Activated T-helper 2 cell treated with anti-CD3 and anti-CD28 coated beads, Interferon-gamma antibody, Interleukin-2, Interleukin-4, amounts not matched to agents 10 μg/mL and 5 μg/mL and 100 μg/mL, durations not matched to agents 14 hours and 24 hours and 36 hours (primary cell): ENCODE data around the gene SLC22A23. TPM values are rescaled to one million over a fixed set of nuclear protein-coding genes. Genes with fewer than 3 reads are reported as not detected.

ENCODE experiments used
- DNase-seq: peaks from one replicate; pipeline ENCODE4 v3.0.0; 2021; ENCODE audit warnings: low spot score
- H3K27ac Mint-ChIP-seq: one replicate; pipeline ENCODE4 v1.8.0; 2021; ENCODE audit warnings: mixed read lengths
- H3K27me3 Mint-ChIP-seq: one replicate; pipeline ENCODE4 v1.8.0; 2021; ENCODE audit warnings: low read depth, mixed read lengths
- H3K36me3 Mint-ChIP-seq: one replicate; pipeline ENCODE4 v1.8.0; 2021; ENCODE audit warnings: low read depth, mixed read lengths
- H3K4me1 Mint-ChIP-seq: one replicate; pipeline ENCODE4 v1.8.0; 2021; ENCODE audit warnings: low read depth, mixed read lengths
- H3K4me3 Mint-ChIP-seq: one replicate; pipeline ENCODE4 v1.8.0; 2021; ENCODE audit warnings: low read depth, mild to moderate bottlenecking, moderate library complexity, mixed read lengths
- H3K9me3 Mint-ChIP-seq: one replicate; pipeline ENCODE4 v1.8.0; 2021; ENCODE audit warnings: mixed read lengths
- intact Hi-C: fragments of 100-400 bp; cut with micrococcal nuclease; formaldehyde crosslinking; loops from one replicate; pipeline ENCODE4 v1.15.1; 2023
- total RNA-seq: library from RNA; stranded (reverse); gene quantifications from 2 replicates; pipeline ENCODE4 v1.2.3, GENCODE V29; 2022

Gene SLC22A23
- total RNA-seq, 1 donor from 2014 or later = 0.07 TPM

DNA sequence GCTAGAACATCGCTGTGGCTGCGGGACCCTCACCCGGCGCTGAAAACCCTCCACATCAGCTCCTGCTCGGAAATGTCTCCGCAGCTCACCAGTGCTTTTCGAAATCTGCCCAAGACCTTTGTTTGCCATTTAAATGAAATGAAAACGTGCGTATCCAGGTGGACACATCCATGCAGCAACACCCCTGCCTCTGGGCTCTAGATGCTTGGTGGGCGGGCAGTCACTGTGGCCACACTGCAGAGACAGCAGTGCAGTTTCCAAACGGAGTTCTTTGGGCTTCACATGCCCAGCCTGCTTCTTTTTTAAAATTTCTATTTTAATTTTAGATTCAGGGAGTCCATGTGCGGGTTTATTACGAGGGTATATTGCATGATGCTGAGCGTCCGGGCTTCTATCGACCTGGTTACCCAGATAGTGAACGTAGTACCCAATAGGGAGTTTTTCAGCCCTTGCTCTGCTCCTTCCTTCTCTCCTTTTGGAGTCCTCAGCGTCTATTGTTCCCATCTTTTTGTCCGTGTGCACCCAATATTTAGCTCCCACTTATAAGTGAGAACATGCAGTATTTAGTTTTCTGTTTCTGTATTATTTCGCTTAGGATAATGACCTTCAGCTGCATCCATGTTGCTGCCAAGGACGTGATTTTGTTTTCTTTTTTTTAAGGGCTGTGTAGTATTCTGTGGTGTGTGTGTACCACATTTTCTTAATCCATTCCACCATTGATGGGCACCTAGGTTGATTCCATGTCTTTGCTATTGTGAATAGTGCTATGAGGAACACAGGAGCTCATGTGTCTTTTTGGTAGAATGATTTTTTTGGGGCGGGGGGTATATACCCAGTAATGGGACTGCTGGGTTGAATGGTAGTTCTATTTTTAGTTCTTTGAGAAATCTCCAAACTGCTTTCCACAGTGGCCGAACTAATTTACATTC is 224.6 kb downstream of the SLC22A23 start:
- H3K4me3 Mint-ChIP-seq = no peak overlapping the region
- H3K36me3 Mint-ChIP-seq = peaks cover 3% of the 10 kb centered on the region
- intact Hi-C loops = loop anchor here (10.0 kb wide), 1 partner anchor 1837 kb away; no protein-coding TSS in a partner anchor

DNA sequence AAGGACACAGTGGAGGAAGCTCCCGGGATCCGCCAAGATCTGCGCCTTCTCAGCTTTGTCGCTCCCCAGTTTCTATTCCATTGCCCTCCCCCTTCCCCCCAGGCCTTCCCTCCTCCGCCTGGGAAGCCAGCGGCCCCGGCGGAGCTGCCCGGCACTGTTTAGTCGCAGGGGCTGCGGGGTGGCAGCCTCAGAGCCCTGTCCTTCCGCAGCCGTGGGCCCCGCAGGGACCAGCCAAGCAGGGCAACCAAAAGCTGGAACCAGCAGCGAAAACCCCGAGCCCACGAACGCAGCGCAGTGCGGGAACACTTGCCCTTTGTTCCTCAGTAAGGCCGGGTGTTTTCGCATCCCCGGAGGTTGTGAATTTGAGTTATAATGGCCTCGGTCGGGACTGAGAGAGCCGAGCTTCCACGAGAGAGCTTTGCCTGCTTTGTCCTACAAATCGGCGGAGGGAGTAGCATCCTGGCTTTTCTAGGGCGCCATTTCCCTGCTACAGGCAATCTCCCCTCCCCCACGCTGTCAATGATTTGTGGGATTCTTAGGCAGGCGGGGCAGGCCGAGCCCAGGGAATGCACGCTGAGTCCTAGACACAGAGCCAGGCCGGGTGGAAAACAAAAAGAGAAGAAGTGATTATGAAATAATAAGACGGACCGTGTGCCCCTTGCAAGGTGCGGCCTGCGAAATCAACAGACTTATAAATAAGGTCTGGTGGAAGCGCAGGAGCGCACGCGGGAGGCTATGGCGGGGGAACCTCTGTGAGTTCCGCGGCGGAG is 225.4 kb downstream of the SLC22A23 start:
- DNase-seq = no peak
- H3K4me1 Mint-ChIP-seq = peaks cover 28% of the 10 kb centered on the region
- H3K9me3 Mint-ChIP-seq = no peaks in the 10 kb centered on the region
- H3K36me3 Mint-ChIP-seq = peaks cover 3% of the 10 kb centered on the region
- peaks cover 81% of the 10 kb centered on the region for H3K27me3 Mint-ChIP-seq
- H3K4me3 Mint-ChIP-seq = no peak overlapping the region
- no peak overlapping the region for H3K27ac Mint-ChIP-seq
- intact Hi-C loops = loop anchor here (2.0 to 10.0 kb wide), 2 partner anchors 225 to 1837 kb away; partner anchors contain the start of gene SLC22A23

More for the DNA sequence above, 224.6 kb downstream of the SLC22A23 start:
- Mint-ChIP-seq H3K9me3 (no peaks in the 10 kb centered on the region), H3K27ac (no peak overlapping the region), H3K27me3 (peaks cover 82% of the 10 kb centered on the region), H3K4me1 (peaks cover 24% of the 10 kb centered on the region)
- no peak for DNase-seq

DNA sequence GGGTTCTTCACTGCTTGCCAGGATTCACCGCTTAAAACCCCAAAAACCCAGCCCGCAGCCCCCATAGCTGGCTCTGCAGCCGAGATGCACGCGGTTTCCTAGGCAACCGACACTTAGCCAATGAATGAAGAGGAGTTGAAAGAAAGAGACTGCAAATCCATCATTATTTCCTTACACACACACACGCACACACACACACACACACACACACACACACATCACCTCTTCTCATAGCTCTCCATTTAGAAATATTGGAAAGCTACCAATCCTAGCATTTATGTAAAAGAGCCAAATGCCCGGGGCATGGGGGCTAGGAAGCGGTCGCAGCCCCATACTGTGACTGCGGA is 226.0 kb downstream of the SLC22A23 start:
- H3K4me1 Mint-ChIP-seq = peaks cover 29% of the 10 kb centered on the region
- no peak overlapping the region for H3K4me3 Mint-ChIP-seq
- peaks cover 3% of the 10 kb centered on the region for H3K36me3 Mint-ChIP-seq
- no peak overlapping the region for H3K27ac Mint-ChIP-seq
- peaks cover 83% of the 10 kb centered on the region for H3K27me3 Mint-ChIP-seq
- no peaks in the 10 kb centered on the region for H3K9me3 Mint-ChIP-seq
- intact Hi-C loops = loop anchor here (2.0 to 10.0 kb wide), 2 partner anchors 226 to 1836 kb away; partner anchors contain the start of gene SLC22A23
- DNase-seq = no peak

DNA sequence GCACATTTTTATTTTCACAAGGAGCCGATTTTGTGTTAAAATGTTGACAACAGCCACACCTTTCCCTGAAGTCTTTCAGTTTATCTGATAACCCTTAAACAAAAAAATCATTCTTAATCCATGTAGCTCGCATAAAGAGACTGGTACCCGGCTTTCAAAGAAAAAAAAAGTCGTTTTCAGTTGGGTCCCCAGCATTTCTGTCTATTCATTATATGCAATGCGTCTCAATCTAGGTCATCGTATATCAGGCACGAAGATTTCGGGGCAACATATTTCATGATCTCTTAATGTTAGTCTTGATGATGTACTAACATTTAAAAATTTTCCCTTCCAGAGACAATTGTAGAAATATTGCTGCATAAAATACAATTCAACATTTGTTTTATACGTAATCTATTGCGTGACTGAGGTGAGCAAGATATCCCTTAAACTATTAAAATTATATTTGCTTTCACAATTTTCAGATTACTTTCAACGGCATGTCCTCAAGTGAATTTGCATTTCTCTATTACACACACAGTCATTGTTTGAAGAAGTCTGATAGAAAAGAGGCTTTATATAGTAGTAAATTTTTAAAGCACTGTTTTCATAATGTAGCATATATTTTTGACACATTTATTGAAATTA is 226.5 kb downstream of the SLC22A23 start:
- intact Hi-C loops = loop anchor here (2.0 to 10.0 kb wide), 2 partner anchors 226 to 1836 kb away; partner anchors contain the start of gene SLC22A23
- H3K4me3 Mint-ChIP-seq = no peak overlapping the region
- DNase-seq = no peak
- H3K4me1 Mint-ChIP-seq = peaks cover 29% of the 10 kb centered on the region
- peaks cover 82% of the 10 kb centered on the region for H3K27me3 Mint-ChIP-seq
- H3K9me3 Mint-ChIP-seq = no peaks in the 10 kb centered on the region
- no peak overlapping the region for H3K27ac Mint-ChIP-seq
- peaks cover 3% of the 10 kb centered on the region for H3K36me3 Mint-ChIP-seq

DNA sequence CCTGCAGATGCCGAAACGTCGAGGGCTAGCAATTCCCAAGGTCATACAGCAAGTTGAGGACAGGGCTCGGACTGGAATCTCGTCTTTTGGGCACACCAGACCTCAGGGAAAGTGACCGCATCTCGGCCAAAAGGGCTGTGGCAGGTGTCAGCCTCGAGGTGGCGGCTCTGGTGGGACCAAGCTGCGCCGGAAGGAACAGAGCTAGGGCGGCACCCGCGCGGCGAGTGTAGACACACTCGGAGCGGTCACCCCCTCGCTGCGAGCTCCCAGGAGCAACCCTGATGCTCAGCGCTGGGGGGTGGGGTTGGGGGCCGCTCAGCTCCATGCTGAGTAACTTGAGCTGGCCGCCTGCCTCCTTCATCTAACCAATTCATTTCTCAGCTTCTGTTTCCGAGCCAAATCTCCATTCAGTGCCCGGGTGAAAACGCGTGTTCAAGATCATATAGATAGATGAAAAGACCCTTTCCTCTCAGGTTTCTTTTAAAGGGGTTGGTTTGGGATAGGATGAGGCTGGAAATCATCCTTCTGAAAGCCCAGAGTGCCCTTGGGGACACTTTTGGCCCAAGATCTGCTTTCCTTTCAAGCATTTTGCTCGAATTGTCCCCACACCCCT is 227.2 kb downstream of the SLC22A23 start:
- peaks cover 29% of the 10 kb centered on the region for H3K4me1 Mint-ChIP-seq
- no peak overlapping the region for H3K27ac Mint-ChIP-seq
- H3K9me3 Mint-ChIP-seq = no peaks in the 10 kb centered on the region
- H3K27me3 Mint-ChIP-seq = peaks cover 78% of the 10 kb centered on the region
- peaks cover 3% of the 10 kb centered on the region for H3K36me3 Mint-ChIP-seq
- no peak for DNase-seq
- H3K4me3 Mint-ChIP-seq = peak overlapping the region; percentile 30
- intact Hi-C loops = loop anchor here (2.0 to 10.0 kb wide), 3 partner anchors 69 to 1835 kb away; partner anchors contain the start of gene SLC22A23

DNA sequence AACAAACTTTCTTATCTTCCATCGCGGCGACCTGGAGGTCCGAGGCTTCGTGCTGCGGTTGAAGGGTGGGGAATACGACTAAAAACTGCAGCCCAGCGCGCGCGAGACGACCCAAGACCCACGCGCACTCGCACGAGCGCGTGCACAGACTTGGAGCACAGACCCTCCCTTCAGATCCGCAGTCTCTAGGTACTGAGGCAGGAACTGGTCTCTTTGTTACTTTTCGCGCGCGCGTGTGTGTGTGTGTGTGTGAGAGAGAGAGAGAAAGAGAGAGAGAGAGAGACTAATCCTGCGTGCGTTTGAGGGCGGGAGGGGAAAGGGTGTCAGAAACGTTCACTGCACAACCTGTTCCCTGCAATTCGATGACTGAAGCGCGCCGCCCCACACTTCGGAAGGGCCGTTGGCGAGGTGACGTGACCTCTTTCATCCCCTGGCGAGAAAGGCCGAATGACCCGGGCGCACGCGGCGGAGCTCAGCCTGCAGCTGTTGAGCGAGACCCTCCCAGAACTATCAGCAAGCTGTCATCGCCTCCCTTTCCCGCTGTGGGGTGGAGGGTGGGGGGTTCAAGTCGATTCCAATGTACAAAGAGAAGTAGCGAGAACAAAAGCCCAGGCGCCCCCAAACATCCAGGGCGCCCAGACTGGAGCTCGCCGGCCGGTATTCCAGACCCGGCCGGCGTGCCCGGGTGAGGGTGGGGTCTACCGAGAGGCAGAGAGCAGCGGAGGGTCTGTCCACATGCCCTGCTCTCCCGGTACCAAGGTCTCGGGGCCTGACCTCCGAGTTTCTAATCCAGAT is 227.9 kb downstream of the SLC22A23 start:
- peaks cover 3% of the 10 kb centered on the region for H3K36me3 Mint-ChIP-seq
- H3K4me1 Mint-ChIP-seq = peaks cover 29% of the 10 kb centered on the region
- intact Hi-C loops = loop anchor here (2.0 kb wide), 1 partner anchor 68 kb away; no protein-coding TSS in a partner anchor
- H3K4me3 Mint-ChIP-seq = peak overlapping the region; percentile 79
- no peaks in the 10 kb centered on the region for H3K9me3 Mint-ChIP-seq
- DNase-seq = no peak
- H3K27me3 Mint-ChIP-seq = peaks cover 76% of the 10 kb centered on the region
- peak overlapping the region; percentile 43 for H3K27ac Mint-ChIP-seq

DNA sequence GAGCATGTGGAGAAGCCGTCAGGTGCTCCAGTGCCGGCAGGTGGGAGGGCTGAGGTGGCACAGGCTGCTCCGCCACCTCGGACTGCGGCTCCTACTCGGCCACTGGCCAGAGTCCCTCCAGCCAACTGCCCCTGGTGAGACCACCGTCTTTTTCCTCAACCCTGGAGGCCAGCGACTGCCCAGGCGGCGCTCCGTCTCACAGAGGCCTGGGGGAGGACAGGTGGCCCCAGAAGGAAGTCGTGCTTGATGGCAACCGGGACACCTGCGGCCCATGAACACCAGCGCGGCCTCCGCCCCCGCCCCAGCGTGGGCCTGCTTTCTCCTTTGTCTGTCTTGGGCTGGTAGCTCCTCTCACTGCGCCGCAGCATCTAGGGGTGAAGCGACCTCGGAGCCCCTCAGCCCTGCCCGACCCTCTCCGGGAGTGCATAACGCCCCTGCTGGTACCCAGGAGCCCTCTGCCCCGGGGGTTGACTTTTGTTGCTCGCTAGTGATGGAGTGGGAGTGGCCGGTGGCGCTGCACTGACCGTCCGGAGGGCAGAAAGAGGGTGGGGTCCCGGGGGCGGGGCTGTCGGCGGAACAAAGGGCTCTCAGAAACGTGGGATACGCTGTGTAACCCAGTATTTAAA is 228.7 kb downstream of the SLC22A23 start:
- Mint-ChIP-seq H3K4me3 (peak overlapping the region; percentile 63), H3K27ac (peak overlapping the region; percentile 58), H3K36me3 (peaks cover 3% of the 10 kb centered on the region), H3K27me3 (peaks cover 76% of the 10 kb centered on the region), H3K4me1 (peaks cover 29% of the 10 kb centered on the region), H3K9me3 (no peaks in the 10 kb centered on the region)
- intact Hi-C loops = loop anchor here (2.0 kb wide), 1 partner anchor 67 kb away; no protein-coding TSS in a partner anchor
- DNase-seq = no peak

DNA sequence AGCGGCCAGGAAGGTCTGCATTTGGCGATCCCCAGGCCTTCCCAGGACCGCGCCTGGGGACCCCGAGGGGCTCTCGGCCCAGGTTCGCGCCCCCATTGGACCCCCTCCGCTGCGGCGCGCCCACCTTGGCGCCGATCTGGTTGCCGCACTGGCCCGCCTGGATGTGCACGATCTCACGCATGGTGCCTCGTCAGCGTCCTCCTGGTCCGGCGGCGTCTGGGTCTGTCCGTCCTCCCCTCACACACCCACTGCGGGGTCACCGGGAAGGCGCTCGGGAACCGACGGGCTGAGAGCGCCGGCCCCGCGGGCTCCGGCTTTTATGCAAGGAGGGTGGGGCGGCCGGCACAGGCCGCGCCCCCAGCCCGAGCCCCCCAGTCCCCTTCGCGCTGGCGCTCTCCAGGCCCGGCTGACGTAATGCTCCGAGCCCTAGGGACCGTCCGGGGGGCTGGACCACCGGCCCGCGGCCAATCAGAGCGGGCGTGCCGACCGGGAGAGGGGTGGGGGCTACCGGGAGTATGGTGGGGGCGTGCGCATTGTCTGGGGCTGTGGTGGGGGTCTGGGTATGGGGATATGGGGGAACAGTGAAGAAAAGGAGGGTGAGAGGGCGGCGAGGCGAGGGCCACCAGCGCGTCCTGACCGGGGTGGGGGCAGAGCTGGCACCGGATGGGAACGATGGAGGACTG is 229.3 kb downstream of the SLC22A23 start, which contains the start of gene TUBB2B:
TUBB2B (minus strand) TSS at position 291 of the 683 bp plus-strand sequence; CDS start at position 181, 110 bp downstream.
- intact Hi-C loops = loop anchor here (2.0 kb wide), 1 partner anchor 67 kb away; no protein-coding TSS in a partner anchor
- Mint-ChIP-seq H3K4me1 (peaks cover 29% of the 10 kb centered on the region), H3K27me3 (peaks cover 72% of the 10 kb centered on the region), H3K36me3 (peaks cover 3% of the 10 kb centered on the region), H3K4me3 (peak within 1 kb of the TSS; percentile 77), H3K9me3 (no peaks in the 10 kb centered on the region), H3K27ac (peak within 1 kb of the TSS; percentile 58)
- no peak for DNase-seq

DNA sequence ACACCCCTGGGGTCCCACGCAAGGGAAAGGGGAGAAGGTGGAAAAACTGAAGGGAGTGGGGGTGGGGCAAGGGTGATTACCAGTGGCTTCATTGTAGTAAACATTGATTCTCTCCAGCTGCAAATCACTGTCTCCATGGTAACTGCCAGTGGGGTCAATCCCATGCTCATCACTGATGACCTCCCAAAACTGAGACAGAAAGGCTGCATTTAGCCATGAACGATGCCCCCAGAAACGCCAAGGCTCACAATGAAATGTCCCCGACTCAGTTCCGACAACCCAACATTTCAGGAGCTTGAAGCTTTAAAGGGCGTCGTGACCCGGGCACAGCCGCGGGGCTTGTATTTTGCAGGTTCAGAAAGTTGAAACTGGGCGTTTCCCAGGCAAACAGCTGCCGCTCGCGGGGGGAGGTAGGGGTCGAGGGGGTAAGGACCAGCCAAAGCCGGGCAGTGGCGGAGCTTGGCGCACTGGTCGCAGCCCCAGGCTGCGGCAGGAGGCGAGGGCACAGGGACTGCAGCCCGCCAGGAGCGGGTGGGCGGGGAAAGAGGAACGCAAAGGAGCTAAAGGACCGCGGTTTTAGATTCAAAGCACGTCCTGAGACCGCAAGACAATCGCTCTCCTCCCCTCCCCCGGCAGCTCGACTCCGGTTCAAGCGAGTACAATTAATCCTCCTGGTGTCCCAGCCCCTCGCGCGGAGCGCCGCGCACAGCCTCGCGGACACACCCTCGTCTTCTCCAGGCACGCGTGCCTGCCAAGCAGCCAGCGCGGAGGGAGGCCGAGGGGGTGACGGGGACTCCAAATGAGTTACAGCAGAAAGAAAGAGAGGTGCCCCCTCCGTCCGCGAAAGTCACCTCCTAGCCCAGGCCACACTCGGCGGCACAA is 230.1 kb downstream of the SLC22A23 start:
- intact Hi-C loops = no loop called here
- Mint-ChIP-seq H3K9me3 (peaks cover 6% of the 10 kb centered on the region), H3K27me3 (peaks cover 65% of the 10 kb centered on the region), H3K4me3 (peak overlapping the region; percentile 77), H3K27ac (no peak overlapping the region), H3K36me3 (peaks cover 3% of the 10 kb centered on the region), H3K4me1 (peaks cover 27% of the 10 kb centered on the region)
- DNase-seq = no peak

DNA sequence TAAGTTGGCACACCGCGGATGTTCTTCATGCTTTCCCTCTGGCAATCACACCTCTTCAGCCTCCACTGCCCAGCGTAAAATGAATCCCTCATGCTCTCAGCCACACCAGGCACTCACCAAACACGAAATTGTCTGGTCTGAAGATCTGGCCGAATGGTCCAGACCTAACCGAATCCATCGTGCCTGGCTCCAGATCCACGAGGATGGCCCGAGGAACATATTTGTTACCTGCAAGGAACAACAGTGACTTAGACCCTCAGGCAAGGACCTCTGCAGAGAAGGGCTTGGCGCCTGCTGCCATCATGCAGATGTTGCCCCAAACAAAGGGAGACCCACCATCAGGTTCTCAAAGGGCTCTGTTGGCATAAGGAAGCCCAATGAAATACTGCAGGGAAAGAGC is 230.8 kb downstream of the SLC22A23 start:
- H3K9me3 Mint-ChIP-seq = peaks cover 8% of the 10 kb centered on the region
- H3K36me3 Mint-ChIP-seq = peaks cover 3% of the 10 kb centered on the region
- intact Hi-C loops = no loop called here
- H3K4me1 Mint-ChIP-seq = peaks cover 24% of the 10 kb centered on the region
- DNase-seq = no peak
- no peak overlapping the region for H3K4me3 Mint-ChIP-seq
- no peak overlapping the region for H3K27ac Mint-ChIP-seq
- H3K27me3 Mint-ChIP-seq = peaks cover 58% of the 10 kb centered on the region
